ENCODE results near the gene DGKH.

Gene DGKH

DNA sequence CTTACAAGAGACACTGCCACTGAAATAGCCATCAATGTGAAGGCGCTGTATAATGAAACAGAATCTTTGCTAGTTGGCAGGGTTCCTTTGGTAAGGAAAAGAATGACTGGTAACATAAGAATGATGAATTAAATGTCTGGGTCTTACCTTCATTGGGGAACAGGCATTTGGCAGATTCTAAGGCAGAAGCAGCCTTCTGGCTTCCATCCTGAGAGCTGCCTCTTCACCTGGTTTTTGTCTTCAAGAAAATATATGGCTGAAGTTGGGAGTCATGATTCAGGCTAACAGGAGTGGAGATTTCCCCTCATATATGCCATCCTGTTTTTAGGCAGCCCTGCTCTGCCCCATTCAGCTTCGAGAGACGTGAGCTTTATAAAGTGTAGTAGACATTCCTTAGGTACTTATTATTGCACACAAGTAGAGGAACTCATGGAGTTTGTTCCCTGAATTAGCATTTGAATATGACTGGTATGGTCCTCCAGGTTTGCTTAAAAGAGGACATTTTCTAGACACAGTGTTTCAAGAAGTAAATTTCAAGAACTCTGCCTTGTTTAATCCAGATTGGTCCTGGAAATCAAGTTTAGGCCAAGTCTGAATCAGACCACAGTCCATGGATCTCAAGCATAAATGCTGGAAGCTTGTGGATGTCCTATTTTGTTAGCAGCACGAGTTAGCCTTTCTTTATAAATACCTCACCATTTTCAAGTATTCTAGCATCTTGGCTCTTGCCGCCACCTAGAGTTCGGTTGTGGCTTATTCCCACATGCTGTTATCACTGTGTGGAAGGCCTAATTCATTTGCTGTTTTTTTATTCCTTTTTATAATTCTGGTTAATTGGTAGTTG is 167.4 kb downstream of the DGKH start:
- DNase-seq (ENCODE audit: low read depth) = peak; percentile 82
- H3K4me3 ChIP-seq (ENCODE audit: low read depth, low read length) = no peak overlapping the region
- TF ChIP-seq, protein P1, sequence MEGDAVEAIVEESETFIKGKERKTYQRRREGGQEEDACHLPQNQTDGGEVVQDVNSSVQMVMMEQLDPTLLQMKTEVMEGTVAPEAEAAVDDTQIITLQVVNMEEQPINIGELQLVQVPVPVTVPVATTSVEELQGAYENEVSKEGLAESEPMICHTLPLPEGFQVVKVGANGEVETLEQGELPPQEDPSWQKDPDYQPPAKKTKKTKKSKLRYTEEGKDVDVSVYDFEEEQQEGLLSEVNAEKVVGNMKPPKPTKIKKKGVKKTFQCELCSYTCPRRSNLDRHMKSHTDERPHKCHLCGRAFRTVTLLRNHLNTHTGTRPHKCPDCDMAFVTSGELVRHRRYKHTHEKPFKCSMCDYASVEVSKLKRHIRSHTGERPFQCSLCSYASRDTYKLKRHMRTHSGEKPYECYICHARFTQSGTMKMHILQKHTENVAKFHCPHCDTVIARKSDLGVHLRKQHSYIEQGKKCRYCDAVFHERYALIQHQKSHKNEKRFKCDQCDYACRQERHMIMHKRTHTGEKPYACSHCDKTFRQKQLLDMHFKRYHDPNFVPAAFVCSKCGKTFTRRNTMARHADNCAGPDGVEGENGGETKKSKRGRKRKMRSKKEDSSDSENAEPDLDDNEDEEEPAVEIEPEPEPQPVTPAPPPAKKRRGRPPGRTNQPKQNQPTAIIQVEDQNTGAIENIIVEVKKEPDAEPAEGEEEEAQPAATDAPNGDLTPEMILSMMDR (conservative IDR thresholded peaks at IDR 0.05; ENCODE audit: low read depth, low read length) = peak; percentile 81

DNA sequence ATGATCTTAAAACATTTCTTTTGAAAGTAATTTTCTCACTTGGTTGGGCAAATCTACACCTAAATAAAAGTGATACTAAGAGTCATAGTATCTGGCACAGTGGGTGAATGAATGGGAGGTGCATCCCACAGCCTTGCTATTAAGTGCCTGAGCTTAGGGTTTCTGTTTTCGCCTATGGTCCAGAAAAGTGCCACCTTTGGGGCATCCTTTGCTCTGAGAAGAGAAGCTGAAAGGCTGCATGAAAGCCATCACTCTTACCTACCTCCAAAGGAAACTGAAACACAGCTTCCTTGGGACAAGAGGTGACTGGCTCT is 167.9 kb downstream of the DGKH start:
- no peak overlapping the region for H3K4me3 ChIP-seq (ENCODE audit: low read depth, low read length)
- DNase-seq (ENCODE audit: low read depth) = no peak
- TF ChIP-seq, protein P1 (conservative IDR thresholded peaks at IDR 0.05; ENCODE audit: low read depth, low read length) = no peak

DNA sequence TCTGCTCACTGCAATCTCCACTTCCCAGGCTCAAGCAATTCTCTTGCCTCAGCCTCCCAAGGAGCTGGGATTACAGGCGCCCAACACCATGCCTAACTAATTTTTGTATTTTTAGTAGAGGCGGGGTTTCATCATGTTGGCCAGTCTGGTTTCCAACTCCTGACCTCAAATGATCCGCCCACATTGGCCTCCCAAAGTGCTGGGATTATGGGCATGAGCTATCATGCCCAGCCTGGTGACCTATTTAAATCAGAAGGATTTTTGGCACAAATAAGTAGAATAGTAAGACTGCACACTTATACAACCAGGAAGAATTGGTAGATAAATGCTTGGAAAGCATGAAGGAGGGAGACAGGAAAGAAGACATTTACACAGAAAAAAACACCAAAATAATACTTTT is 170.1 kb downstream of the DGKH start:
- no peak overlapping the region for H3K4me3 ChIP-seq (ENCODE audit: low read depth, low read length)
- DNase-seq (ENCODE audit: low read depth) = no peak
- TF ChIP-seq, protein P1 (conservative IDR thresholded peaks at IDR 0.05; ENCODE audit: low read depth, low read length) = no peak

DNA sequence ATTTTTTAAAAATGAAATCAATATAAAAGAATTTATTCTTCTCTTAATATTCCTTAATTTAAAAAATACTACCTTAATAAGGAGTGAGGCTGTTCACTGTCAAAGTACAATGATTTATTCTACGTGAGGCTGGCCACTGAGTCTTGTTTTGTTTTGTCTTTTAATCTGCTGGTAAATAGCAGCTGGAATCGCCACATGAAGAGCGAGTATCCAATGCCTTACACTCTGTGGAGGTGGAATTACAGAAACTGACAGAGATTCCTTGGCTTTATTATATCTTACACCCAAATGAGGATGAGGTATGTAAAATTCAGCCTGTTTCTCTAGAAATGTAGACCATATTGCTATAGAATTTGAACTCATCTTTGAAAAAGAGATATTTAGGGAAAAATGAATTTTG is 170.6 kb downstream of the DGKH start:
- TF ChIP-seq, protein P1 (conservative IDR thresholded peaks at IDR 0.05; ENCODE audit: low read depth, low read length) = no peak
- DNase-seq (ENCODE audit: low read depth) = no peak
- no peak overlapping the region for H3K4me3 ChIP-seq (ENCODE audit: low read depth, low read length)

GRCh38 chr13:42219876-42220275 is 171.4 kb downstream of the DGKH start:
- no peak overlapping the region for H3K4me3 ChIP-seq (ENCODE audit: low read depth, low read length)
- DNase-seq (ENCODE audit: low read depth) = no peak
- TF ChIP-seq, protein P1 (conservative IDR thresholded peaks at IDR 0.05; ENCODE audit: low read depth, low read length) = no peak

GRCh38 chr13:42221121-42221765 is 172.8 kb downstream of the DGKH start:
- no peak for DNase-seq (ENCODE audit: low read depth)
- H3K4me3 ChIP-seq (ENCODE audit: low read depth, low read length) = no peak overlapping the region
- TF ChIP-seq, protein P1 (conservative IDR thresholded peaks at IDR 0.05; ENCODE audit: low read depth, low read length) = no peak

DNA sequence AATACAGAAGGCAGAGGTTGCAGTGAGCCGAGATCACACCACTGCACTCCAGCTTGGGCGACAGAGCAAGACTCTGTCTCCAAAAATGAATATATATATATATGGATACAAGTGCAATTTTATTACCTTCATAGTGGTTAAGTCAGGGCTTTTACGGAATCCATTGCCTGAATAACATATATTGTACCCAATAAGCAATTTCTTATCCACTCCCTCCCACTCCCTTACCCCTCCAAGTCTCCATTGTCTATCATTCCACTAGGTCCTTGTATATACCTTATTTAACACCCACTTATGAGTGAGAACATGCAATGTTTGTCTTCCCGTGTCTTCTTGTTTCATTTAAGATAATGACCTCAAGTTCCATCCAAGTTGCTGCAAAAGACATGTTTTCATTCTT is 175.2 kb downstream of the DGKH start:
- TF ChIP-seq, protein P1 (conservative IDR thresholded peaks at IDR 0.05; ENCODE audit: low read depth, low read length) = no peak
- H3K4me3 ChIP-seq (ENCODE audit: low read depth, low read length) = no peak overlapping the region
- no peak for DNase-seq (ENCODE audit: low read depth)

Measured in choroid plexus epithelial cell (primary cell).